ENCODE data around the gene CMTM5. TPM values are rescaled to one million over a fixed set of nuclear protein-coding genes. Genes with fewer than 3 reads are reported as not detected.

CMTM5 gene
- total RNA-seq, 1 donor from 2014 or later = not detected

DNA sequence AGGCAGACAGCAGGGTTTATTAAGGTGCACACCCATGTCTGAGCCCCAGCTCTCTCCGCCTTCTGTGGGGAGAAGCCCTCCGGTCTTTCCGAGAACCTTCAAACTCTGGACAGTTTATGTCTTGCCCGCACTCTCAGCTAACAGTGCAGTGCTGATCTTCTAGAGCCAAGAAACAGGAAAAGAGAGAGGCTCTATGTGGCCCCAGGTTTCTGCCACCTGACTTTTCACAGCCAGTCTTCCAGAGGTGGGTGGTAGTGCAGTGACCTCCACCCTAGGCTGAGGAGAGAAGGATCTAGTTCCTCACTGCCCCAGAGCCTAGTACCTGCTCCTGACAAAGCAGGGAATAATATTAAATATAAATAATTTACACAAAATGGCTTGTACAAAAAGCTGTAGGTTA, 20.2 kb upstream of the CMTM5 start:
- DNase-seq (ENCODE audit: low read depth) = no peak
- TF ChIP-seq CTCF (IDR thresholded peaks at IDR 0.05; ENCODE audit: insufficient read depth, low read length, poor library complexity, severe bottlenecking) = no peak
- Histone ChIP-seq H3K4me3 (ENCODE audit: low read depth, low read length) (no peak overlapping the region), H3K27me3 (ENCODE audit: control insufficient read depth, insufficient read depth, low read length) (peaks cover 11% of the 10 kb centered on the region), H3K36me3 (ENCODE audit: control insufficient read depth, insufficient read depth, low read length) (no peaks in the 10 kb centered on the region)

GRCh38 chr14:23357261-23357660, 19.6 kb upstream of the CMTM5 start:
- Histone ChIP-seq H3K27me3 (ENCODE audit: control insufficient read depth, insufficient read depth, low read length) (peaks cover 6% of the 10 kb centered on the region), H3K4me3 (ENCODE audit: low read depth, low read length) (no peak overlapping the region), H3K36me3 (ENCODE audit: control insufficient read depth, insufficient read depth, low read length) (no peaks in the 10 kb centered on the region)
- no peak for DNase-seq (ENCODE audit: low read depth)
- no peak for TF ChIP-seq CTCF (IDR thresholded peaks at IDR 0.05; ENCODE audit: insufficient read depth, low read length, poor library complexity, severe bottlenecking)

DNA sequence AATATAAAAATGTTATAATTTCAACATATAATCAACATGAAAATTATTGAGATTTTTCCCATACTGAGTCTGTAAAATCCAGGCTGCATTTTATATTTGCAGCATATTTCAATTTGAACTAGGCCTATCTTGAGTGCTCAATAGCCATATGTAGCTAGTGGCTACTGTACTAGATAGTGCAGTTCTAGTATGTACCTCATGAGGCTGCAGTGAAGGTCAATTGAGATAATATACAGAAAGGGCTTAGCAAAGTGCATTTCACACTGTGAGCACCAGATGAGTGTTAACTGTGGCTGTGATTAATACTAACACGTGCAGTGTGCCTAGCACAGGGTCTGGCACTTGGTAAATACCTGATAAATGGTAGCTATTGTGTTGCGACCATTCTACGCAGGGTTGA, 18.8 kb upstream of the CMTM5 start:
- Histone ChIP-seq H3K4me3 (ENCODE audit: low read depth, low read length) (no peak overlapping the region), H3K27me3 (ENCODE audit: control insufficient read depth, insufficient read depth, low read length) (peaks cover 3% of the 10 kb centered on the region), H3K36me3 (ENCODE audit: control insufficient read depth, insufficient read depth, low read length) (no peaks in the 10 kb centered on the region)
- DNase-seq (ENCODE audit: low read depth) = no peak
- TF ChIP-seq CTCF (IDR thresholded peaks at IDR 0.05; ENCODE audit: insufficient read depth, low read length, poor library complexity, severe bottlenecking) = no peak

DNA sequence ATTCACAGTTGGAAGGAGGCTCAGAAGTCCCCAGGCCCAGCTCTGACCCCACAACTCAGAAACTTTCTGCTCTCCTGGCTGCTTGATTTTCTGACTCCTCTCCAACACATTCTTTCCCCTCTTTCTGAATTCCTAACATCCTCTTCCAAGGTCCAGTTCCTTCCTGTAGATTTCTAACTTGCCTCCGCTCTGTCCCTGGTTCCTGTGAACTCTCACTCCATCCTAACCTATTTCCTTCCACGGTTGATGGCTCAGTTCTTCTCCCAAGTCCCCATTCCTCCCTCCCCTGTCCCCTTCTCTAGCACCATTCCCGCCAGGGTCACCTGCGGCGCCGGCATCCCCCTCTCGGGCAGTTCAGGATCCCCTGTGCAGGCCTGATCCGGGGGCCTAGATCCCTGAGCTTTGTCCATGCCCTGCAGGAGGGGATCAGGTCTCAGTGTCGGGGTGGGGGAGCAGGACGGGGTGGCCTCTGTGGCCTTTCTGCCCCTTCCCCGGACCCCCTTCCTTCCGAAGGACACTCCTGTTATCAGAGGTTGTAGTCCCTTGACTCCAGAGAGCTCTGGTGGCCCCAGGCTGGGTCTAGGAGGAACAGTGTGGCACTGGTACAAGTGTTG, 18.2 kb upstream of the CMTM5 start:
- H3K36me3 ChIP-seq (ENCODE audit: control insufficient read depth, insufficient read depth, low read length) = no peaks in the 10 kb centered on the region
- no peak overlapping the region for H3K4me3 ChIP-seq (ENCODE audit: low read depth, low read length)
- H3K27me3 ChIP-seq (ENCODE audit: control insufficient read depth, insufficient read depth, low read length) = no peaks in the 10 kb centered on the region
- TF ChIP-seq CTCF (IDR thresholded peaks at IDR 0.05; ENCODE audit: insufficient read depth, low read length, poor library complexity, severe bottlenecking) = no peak
- DNase-seq (ENCODE audit: low read depth) = no peak

DNA sequence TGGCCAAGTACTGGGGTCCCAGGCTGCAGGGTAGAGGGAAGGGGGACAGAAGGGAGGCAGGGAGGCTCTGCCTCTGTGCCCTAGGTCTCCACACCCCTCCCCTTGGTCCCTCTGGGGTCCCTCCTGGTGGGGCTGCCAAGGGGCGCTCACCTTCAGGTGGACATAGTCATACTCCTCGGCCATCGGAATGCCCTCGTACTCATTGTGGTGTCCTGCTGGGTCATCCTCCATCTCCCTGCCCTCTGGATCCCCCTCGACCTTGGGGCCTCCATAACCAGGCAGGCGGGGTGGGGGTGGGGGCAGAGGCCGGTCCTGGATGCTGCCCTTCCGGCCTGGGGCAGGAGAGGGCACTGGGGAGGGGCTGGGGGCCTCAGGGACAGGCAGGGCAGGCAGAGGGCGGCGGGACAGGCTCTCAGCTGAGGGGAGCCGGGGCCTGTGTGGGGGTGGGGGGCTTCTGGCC, 17.6 kb upstream of the CMTM5 start:
- no peak for DNase-seq (ENCODE audit: low read depth)
- Histone ChIP-seq H3K27me3 (ENCODE audit: control insufficient read depth, insufficient read depth, low read length) (no peaks in the 10 kb centered on the region), H3K36me3 (ENCODE audit: control insufficient read depth, insufficient read depth, low read length) (no peaks in the 10 kb centered on the region), H3K4me3 (ENCODE audit: low read depth, low read length) (no peak overlapping the region)
- TF ChIP-seq CTCF (IDR thresholded peaks at IDR 0.05; ENCODE audit: insufficient read depth, low read length, poor library complexity, severe bottlenecking) = no peak
